Right lobe of liver (tissue), 4 donors: ENCODE measurements around the gene CFAP100.

ENCODE experiments used
- CTCF ChIP-seq, 4 donors: fragments of 200-600 bp in 3 of 4; fragments of 450-650 bp in 1 of 4; IDR thresholded peaks; one replicate each; pipeline versions ENCODE4 v1.5.1 to v1.8.0; 2016 to 2022; ENCODE audit warnings: antibody characterized with exemption in 4 of 4, mild to moderate bottlenecking in 2 of 4
- POLR2A ChIP-seq: fragments of 450-650 bp; IDR thresholded peaks from one replicate; pipeline ENCODE4 v1.6.1; 2017; ENCODE audit warnings: antibody characterized with exemption, mild to moderate bottlenecking
- donor health status: DM: no; HTN: no; CAD: no.
- donor health status: DM: no; HTN: no; CAD: no.
- donor health status: DM: no; HTN: yes; CAD: no.

DNA sequence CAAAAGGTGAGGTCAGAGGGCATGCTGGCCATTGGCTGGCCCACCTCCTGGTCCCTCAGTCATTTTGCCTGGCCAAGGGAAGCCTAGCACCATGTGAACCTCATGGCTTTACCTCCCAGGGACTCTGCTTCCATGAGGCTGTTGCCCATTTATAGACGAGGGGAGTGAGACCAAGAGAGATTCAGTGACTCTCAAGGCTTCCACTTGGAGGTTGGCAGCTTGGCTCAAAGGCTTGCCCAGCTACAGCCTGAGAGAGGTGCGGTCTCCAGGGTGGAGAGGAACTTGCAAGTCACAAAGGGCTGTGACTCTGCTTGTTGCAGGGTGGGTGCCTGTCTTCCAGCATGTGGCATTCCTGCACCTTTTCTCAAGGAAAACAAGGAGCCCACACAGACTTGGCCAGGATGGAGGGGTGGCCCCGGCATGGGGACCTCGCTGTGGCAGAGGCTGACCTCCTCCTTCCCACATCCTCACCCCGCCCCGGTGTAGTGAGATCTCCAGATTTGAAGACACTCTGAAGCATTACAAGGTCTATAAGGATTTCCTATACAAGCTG lies 24.5 kb downstream of the CFAP100 start:
- no peak for TF ChIP-seq CTCF (IDR thresholded peaks at IDR 0.05)
- TF ChIP-seq POLR2A: no peak
